Measurements from ENCODE around the gene IL6R.

DNA sequence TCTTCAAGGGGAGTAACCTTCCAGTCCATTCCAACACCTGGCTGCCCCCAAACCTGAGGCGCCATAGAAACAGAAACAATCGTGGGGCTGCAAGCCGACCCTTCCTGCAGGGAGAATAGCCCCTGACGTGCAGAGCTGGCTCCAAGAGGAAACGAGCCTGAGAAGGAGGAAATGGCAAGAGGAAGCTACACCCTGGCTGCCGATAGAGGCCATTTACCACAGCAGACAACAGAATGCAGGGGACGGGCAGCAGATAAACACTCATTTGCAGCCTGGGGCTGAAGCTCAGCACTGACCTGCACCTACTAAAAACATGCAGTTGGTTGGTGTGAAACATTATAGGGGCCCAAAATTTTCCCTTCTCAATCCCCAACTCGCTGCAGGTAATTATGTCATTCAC, 88.1 kb downstream of the IL6R start:
- TF ChIP-seq, protein P1, sequence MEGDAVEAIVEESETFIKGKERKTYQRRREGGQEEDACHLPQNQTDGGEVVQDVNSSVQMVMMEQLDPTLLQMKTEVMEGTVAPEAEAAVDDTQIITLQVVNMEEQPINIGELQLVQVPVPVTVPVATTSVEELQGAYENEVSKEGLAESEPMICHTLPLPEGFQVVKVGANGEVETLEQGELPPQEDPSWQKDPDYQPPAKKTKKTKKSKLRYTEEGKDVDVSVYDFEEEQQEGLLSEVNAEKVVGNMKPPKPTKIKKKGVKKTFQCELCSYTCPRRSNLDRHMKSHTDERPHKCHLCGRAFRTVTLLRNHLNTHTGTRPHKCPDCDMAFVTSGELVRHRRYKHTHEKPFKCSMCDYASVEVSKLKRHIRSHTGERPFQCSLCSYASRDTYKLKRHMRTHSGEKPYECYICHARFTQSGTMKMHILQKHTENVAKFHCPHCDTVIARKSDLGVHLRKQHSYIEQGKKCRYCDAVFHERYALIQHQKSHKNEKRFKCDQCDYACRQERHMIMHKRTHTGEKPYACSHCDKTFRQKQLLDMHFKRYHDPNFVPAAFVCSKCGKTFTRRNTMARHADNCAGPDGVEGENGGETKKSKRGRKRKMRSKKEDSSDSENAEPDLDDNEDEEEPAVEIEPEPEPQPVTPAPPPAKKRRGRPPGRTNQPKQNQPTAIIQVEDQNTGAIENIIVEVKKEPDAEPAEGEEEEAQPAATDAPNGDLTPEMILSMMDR (IDR thresholded peaks at IDR 0.05) = no peak
- TF ChIP-seq POLR2AphosphoS5 (IDR thresholded peaks at IDR 0.05; ENCODE audit: low read depth, low read length) (no peak), SIN3A (IDR thresholded peaks at IDR 0.05; ENCODE audit: borderline replicate concordance, insufficient read depth, low read depth, low read length) (no peak), TCF7L2 (IDR thresholded peaks at IDR 0.05; ENCODE audit: low read depth, low read length) (no peak)
- TF ChIP-seq, protein P2, sequence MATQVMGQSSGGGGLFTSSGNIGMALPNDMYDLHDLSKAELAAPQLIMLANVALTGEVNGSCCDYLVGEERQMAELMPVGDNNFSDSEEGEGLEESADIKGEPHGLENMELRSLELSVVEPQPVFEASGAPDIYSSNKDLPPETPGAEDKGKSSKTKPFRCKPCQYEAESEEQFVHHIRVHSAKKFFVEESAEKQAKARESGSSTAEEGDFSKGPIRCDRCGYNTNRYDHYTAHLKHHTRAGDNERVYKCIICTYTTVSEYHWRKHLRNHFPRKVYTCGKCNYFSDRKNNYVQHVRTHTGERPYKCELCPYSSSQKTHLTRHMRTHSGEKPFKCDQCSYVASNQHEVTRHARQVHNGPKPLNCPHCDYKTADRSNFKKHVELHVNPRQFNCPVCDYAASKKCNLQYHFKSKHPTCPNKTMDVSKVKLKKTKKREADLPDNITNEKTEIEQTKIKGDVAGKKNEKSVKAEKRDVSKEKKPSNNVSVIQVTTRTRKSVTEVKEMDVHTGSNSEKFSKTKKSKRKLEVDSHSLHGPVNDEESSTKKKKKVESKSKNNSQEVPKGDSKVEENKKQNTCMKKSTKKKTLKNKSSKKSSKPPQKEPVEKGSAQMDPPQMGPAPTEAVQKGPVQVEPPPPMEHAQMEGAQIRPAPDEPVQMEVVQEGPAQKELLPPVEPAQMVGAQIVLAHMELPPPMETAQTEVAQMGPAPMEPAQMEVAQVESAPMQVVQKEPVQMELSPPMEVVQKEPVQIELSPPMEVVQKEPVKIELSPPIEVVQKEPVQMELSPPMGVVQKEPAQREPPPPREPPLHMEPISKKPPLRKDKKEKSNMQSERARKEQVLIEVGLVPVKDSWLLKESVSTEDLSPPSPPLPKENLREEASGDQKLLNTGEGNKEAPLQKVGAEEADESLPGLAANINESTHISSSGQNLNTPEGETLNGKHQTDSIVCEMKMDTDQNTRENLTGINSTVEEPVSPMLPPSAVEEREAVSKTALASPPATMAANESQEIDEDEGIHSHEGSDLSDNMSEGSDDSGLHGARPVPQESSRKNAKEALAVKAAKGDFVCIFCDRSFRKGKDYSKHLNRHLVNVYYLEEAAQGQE (IDR thresholded peaks at IDR 0.05; ENCODE audit: insufficient read depth in 1 of 2, low read depth in 2 of 2, low read length in 1 of 2) = no peak

All from Panc1 (cell line).